Measurements from ENCODE around the gene HHIP. TPM values are rescaled to one million over a fixed set of nuclear protein-coding genes. Genes with fewer than 3 reads are reported as not detected.

Gene HHIP
- total and polyA plus RNA-seq, 2 donors (not counting 1 experiment from before 2014, with no cell fraction given) = 0.39 TPM; not detected in 1

DNA sequence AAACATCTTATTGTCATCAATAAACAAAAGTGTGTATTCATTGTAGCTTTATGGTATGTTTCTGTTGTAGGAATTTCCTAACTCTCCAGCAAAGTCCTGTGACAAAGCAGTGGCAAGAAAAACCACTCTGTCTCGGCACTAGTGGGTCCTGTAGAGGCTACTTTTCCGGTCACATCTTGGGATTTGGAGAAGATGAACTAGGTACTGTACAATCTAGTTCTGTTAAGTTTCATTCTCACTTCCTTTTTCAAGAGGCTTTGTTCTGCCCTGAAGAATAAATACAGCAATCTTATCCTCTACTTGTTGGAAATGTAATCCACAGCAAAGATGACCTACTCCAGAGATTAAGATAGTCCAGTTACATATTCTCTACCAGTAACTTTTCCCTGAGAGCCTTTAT, 69.3 kb downstream of the HHIP start:
- Mint-ChIP-seq H3K9me3 (ENCODE audit: insufficient read depth) (no peaks in the 10 kb centered on the region), H3K4me3 (no peak overlapping the region), H3K27ac (no peak overlapping the region), H3K27me3 (peaks cover 3% of the 10 kb centered on the region), H3K4me1 (peaks cover 3% of the 10 kb centered on the region)
- Histone ChIP-seq H2AFZ (ENCODE audit: insufficient read depth, low read depth, low read length, poor library complexity, severe bottlenecking) (no peak overlapping the region), H3K27me3 (replicated peaks in 1 of 4; ENCODE audit: control extremely low read depth in 1 of 4, control insufficient read depth in 3 of 4, insufficient read depth in 4 of 4, low read length in 3 of 4) (no peaks in the 10 kb centered on the region), H3K4me2 (replicated peaks; ENCODE audit: low read depth, low read length, poor library complexity, severe bottlenecking) (no peak overlapping the region), H3K9me3 (ENCODE audit: control extremely low read depth in 1 of 3, control insufficient read depth in 2 of 3, insufficient read depth in 1 of 3, low read length in 2 of 3) (no peaks in the 10 kb centered on the region), H3K36me3 (replicated peaks in 1 of 2; ENCODE audit: control extremely low read depth in 1 of 2, control insufficient read depth in 1 of 2, extremely low read depth in 1 of 2, insufficient read depth in 2 of 2, low read length in 1 of 2) (no peaks in the 10 kb centered on the region), H3K9ac (ENCODE audit: low read length) (no peak overlapping the region), H3K4me1 (ENCODE audit: control insufficient read depth in 2 of 2, insufficient read depth in 2 of 2, low read length in 2 of 2) (no peaks in the 10 kb centered on the region), H3K4me3 (ENCODE audit: control extremely low read depth in 1 of 5, extremely low read depth in 1 of 5, insufficient read depth in 1 of 5, low read depth in 2 of 5, low read length in 4 of 5) (no peak overlapping the region), H3K79me2 (ENCODE audit: control insufficient read depth, insufficient read depth, low read length) (no peaks in the 10 kb centered on the region), H3K27ac (ENCODE audit: low read length in 2 of 2) (no peak overlapping the region), H4K20me1 (ENCODE audit: control insufficient read depth, insufficient read depth, low read length, poor library complexity, severe bottlenecking) (no peaks in the 10 kb centered on the region)
- TF ChIP-seq, protein P1, sequence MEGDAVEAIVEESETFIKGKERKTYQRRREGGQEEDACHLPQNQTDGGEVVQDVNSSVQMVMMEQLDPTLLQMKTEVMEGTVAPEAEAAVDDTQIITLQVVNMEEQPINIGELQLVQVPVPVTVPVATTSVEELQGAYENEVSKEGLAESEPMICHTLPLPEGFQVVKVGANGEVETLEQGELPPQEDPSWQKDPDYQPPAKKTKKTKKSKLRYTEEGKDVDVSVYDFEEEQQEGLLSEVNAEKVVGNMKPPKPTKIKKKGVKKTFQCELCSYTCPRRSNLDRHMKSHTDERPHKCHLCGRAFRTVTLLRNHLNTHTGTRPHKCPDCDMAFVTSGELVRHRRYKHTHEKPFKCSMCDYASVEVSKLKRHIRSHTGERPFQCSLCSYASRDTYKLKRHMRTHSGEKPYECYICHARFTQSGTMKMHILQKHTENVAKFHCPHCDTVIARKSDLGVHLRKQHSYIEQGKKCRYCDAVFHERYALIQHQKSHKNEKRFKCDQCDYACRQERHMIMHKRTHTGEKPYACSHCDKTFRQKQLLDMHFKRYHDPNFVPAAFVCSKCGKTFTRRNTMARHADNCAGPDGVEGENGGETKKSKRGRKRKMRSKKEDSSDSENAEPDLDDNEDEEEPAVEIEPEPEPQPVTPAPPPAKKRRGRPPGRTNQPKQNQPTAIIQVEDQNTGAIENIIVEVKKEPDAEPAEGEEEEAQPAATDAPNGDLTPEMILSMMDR (IDR thresholded peaks at IDR 0.05) = no peak
- no peak for TF ChIP-seq EZH2 (IDR thresholded peaks at IDR 0.05; ENCODE audit: borderline replicate concordance, insufficient read depth, low read depth, low read length, poor library complexity, severe bottlenecking)
- no peak for DNase-seq
- no CpG with 5 or more reads among the region's 2 CpGs for WGBS (ENCODE audit: insufficient coverage)
- ChIA-PET POLR2A (no interaction called here), CTCF (no interaction called here)
- no peak for ATAC-seq (ENCODE audit: low read depth)
- intact Hi-C loops (cut with micrococcal nuclease) = no loop called here

DNA sequence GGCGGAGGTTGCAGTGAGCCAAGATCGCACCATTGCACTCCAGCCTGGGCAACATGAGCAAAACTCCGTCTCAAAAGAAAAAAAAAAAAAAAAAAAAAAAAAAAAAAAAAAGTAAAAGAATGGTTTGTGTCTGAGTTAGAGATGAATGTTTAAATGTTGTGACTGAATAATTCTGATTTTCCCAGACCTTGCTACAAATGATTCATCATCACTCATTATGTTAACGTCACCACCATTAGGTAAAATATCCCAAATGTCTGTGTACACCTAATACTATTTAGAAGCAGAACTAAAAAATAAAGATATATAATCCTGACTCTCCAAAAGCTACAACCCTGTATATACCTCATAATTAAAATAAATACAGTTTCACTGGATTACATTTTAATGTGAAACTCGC, 70.8 kb downstream of the HHIP start:
- CTCF ChIA-PET = no interaction called here
- Histone ChIP-seq H3K4me1 (ENCODE audit: control insufficient read depth in 2 of 2, insufficient read depth in 2 of 2, low read length in 2 of 2) (no peaks in the 10 kb centered on the region), H3K27ac (ENCODE audit: low read length in 2 of 2) (no peak overlapping the region), H3K4me2 (replicated peaks; ENCODE audit: low read depth, low read length, poor library complexity, severe bottlenecking) (no peak overlapping the region), H4K20me1 (ENCODE audit: control insufficient read depth, insufficient read depth, low read length, poor library complexity, severe bottlenecking) (no peaks in the 10 kb centered on the region), H3K4me3 (ENCODE audit: control extremely low read depth in 1 of 5, extremely low read depth in 1 of 5, insufficient read depth in 1 of 5, low read depth in 2 of 5, low read length in 4 of 5) (no peak overlapping the region), H3K9ac (ENCODE audit: low read length) (no peak overlapping the region), H3K79me2 (ENCODE audit: control insufficient read depth, insufficient read depth, low read length) (no peaks in the 10 kb centered on the region), H3K27me3 (replicated peaks in 1 of 4; ENCODE audit: control extremely low read depth in 1 of 4, control insufficient read depth in 3 of 4, insufficient read depth in 4 of 4, low read length in 3 of 4) (no peaks in the 10 kb centered on the region), H2AFZ (ENCODE audit: insufficient read depth, low read depth, low read length, poor library complexity, severe bottlenecking) (no peak overlapping the region), H3K36me3 (replicated peaks in 1 of 2; ENCODE audit: control extremely low read depth in 1 of 2, control insufficient read depth in 1 of 2, extremely low read depth in 1 of 2, insufficient read depth in 2 of 2, low read length in 1 of 2) (no peaks in the 10 kb centered on the region), H3K9me3 (ENCODE audit: control extremely low read depth in 1 of 3, control insufficient read depth in 2 of 3, insufficient read depth in 1 of 3, low read length in 2 of 3) (no peaks in the 10 kb centered on the region)
- TF ChIP-seq, protein P1 (IDR thresholded peaks at IDR 0.05) = no peak
- no peak for TF ChIP-seq EZH2 (IDR thresholded peaks at IDR 0.05; ENCODE audit: borderline replicate concordance, insufficient read depth, low read depth, low read length, poor library complexity, severe bottlenecking)
- no CpG with 5 or more reads among the region's 5 CpGs for WGBS (ENCODE audit: insufficient coverage)
- peaks cover 3% of the 10 kb centered on the region for H3K27me3 Mint-ChIP-seq
- no peak overlapping the region for H3K4me3 Mint-ChIP-seq
- peaks cover 3% of the 10 kb centered on the region for H3K4me1 Mint-ChIP-seq
- H3K9me3 Mint-ChIP-seq (ENCODE audit: insufficient read depth) = no peaks in the 10 kb centered on the region
- no peak for ATAC-seq (ENCODE audit: low read depth)
- POLR2A ChIA-PET = no interaction called here
- no peak for DNase-seq
- H3K27ac Mint-ChIP-seq = no peak overlapping the region
- intact Hi-C loops (cut with micrococcal nuclease) = no loop called here

Measured in B cell (primary cell).